ENCODE measurements around the gene FOXK2. TPM values are rescaled to one million over a fixed set of nuclear protein-coding genes. Genes with fewer than 3 reads are reported as not detected.
"Not testable (repeated sequence)": the region's sequence is repeated elsewhere in the genome, so short reads cannot be mapped to it uniquely, and the experiment has no call there.

Gene FOXK2
- total RNA-seq, 1 donor from 2014 or later = 88.3 TPM

DNA sequence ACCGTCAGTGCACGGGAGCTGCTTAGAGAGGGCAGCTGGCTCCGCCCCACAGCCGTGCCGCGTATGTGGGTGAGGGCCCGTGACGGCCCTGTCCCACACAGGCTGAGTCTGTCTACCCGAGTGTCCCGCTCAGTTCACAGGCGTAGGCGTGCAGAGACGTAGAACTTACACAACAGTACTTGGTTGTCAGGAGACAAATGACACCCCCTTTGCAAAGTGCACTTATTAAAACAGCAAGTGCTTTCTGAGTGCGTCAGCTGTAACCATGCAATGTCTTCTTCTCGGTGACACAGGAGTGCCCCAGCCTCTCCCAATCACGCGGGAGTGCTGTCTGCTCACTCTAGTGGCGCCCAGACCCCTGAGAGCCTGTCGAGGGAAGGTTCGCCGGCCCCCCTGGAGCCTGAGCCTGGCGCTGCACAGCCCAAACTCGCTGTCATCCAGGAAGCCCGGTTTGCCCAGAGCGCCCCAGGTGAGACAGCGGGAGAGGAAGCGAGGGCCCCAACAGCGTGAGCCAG is 64.2 kb downstream of the FOXK2 start:
- H3K36me3 Mint-ChIP-seq = peaks cover 32% of the 10 kb centered on the region
- H3K27ac Mint-ChIP-seq = no peak overlapping the region

GRCh38 chr17:82585935-82586575 is 66.5 kb downstream of the FOXK2 start:
- Mint-ChIP-seq H3K36me3 (peaks cover 27% of the 10 kb centered on the region), H3K27ac (peak overlapping the region; percentile 59)
- not testable (repeated sequence) for H3K4me1 Mint-ChIP-seq; DNase-seq (ENCODE audit: low spot score in 2 of 2, unreplicated experiment in 2 of 2); H3K4me3 Mint-ChIP-seq; H3K9me3 Mint-ChIP-seq; H3K27me3 Mint-ChIP-seq (ENCODE audit: low read depth)

More for the DNA sequence above, 64.2 kb downstream of the FOXK2 start:
- TF ChIP-seq, protein P1, sequence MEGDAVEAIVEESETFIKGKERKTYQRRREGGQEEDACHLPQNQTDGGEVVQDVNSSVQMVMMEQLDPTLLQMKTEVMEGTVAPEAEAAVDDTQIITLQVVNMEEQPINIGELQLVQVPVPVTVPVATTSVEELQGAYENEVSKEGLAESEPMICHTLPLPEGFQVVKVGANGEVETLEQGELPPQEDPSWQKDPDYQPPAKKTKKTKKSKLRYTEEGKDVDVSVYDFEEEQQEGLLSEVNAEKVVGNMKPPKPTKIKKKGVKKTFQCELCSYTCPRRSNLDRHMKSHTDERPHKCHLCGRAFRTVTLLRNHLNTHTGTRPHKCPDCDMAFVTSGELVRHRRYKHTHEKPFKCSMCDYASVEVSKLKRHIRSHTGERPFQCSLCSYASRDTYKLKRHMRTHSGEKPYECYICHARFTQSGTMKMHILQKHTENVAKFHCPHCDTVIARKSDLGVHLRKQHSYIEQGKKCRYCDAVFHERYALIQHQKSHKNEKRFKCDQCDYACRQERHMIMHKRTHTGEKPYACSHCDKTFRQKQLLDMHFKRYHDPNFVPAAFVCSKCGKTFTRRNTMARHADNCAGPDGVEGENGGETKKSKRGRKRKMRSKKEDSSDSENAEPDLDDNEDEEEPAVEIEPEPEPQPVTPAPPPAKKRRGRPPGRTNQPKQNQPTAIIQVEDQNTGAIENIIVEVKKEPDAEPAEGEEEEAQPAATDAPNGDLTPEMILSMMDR (IDR thresholded peaks at IDR 0.05; ENCODE audit: unreplicated experiment) = no peak
- H3K27me3 Mint-ChIP-seq (ENCODE audit: low read depth) = no peaks in the 10 kb centered on the region
- DNase-seq (ENCODE audit: low spot score in 2 of 2, unreplicated experiment in 2 of 2) = no peak
- no peaks in the 10 kb centered on the region for H3K9me3 Mint-ChIP-seq
- no peaks in the 10 kb centered on the region for H3K4me1 Mint-ChIP-seq
- H3K4me3 Mint-ChIP-seq = no peak overlapping the region

GRCh38 chr17:82586576-82587233 is 67.2 kb downstream of the FOXK2 start:
- Mint-ChIP-seq H3K4me3 (no peak overlapping the region), H3K27me3 (ENCODE audit: low read depth) (no peaks in the 10 kb centered on the region), H3K27ac (peak overlapping the region; percentile 32), H3K36me3 (peaks cover 27% of the 10 kb centered on the region), H3K9me3 (no peaks in the 10 kb centered on the region), H3K4me1 (no peaks in the 10 kb centered on the region)
- TF ChIP-seq, protein P1 (IDR thresholded peaks at IDR 0.05; ENCODE audit: unreplicated experiment) = no peak
- no peak for DNase-seq (ENCODE audit: low spot score in 2 of 2, unreplicated experiment in 2 of 2)

- Mint-ChIP-seq H3K4me3 (no peak overlapping the region), H3K27ac (no peak overlapping the region), H3K9me3 (no peaks in the 10 kb centered on the region), H3K27me3 (ENCODE audit: low read depth) (no peaks in the 10 kb centered on the region), H3K4me1 (peaks cover 3% of the 10 kb centered on the region), H3K36me3 (peaks cover 27% of the 10 kb centered on the region)
- TF ChIP-seq, protein P1 (IDR thresholded peaks at IDR 0.05; ENCODE audit: unreplicated experiment) = no peak
- DNase-seq (ENCODE audit: low spot score in 2 of 2, unreplicated experiment in 2 of 2) = no peak
Measured at GRCh38 chr17:82587234-82588086, 67.9 kb downstream of the FOXK2 start.

DNA sequence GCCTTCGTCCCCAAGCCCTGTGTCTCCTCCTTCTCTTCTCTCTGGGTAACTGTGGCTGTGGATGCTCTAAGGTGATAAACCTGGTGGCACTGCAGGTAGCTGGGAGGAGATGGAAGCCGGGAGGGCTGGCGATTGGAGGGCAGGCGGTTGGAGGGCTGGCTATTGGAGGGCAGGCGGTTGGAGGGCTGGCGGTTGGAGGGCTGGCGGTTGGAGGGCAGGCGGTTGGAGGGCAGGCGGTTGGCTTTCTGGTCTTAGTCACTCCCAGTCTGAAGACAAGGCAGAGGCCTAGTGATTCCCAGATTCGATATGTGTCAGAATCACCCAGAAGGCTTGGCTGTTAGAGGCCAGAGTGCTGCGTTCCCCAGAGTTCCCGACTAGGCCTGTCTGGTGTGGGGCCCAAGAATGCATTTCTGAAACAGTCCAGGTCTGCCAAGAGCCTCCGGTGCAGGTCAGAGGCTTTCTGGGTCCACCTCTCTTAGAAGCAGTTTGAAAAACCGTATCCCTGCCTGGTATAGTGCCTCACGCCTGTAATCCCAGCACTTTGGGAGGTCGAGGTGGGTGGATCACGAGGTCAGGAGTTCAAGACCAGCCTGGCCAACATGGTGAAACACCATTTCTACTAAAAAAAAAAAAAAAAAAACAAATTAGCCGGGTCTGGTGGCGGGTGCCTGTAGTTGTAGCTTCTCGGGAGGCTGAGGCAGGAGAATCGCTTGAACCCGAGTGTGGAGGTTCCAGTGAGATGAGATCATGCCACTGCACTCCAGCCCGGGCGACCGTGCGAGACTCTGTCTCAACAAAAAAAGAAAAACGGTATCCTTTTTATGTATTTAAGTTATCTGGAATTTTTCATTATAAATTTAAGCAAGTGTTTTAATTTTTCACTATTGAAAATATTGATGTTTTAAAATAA is 69.0 kb downstream of the FOXK2 start:
- no peak overlapping the region for H3K4me3 Mint-ChIP-seq
- H3K9me3 Mint-ChIP-seq = no peaks in the 10 kb centered on the region
- TF ChIP-seq, protein P1 (IDR thresholded peaks at IDR 0.05; ENCODE audit: unreplicated experiment) = no peak
- H3K4me1 Mint-ChIP-seq = peaks cover 13% of the 10 kb centered on the region
- DNase-seq (ENCODE audit: low spot score in 2 of 2, unreplicated experiment in 2 of 2) = no peak
- no peaks in the 10 kb centered on the region for H3K27me3 Mint-ChIP-seq (ENCODE audit: low read depth)
- peaks cover 27% of the 10 kb centered on the region for H3K36me3 Mint-ChIP-seq
- H3K27ac Mint-ChIP-seq = peak overlapping the region; percentile 4
